ENCODE measurements around the gene MXD4. TPM values are rescaled to one million over a fixed set of nuclear protein-coding genes. Genes with fewer than 3 reads are reported as not detected.

Gene MXD4
- total and polyA plus RNA-seq, 2 of the 13 experiments (the other 11 are each of a cell fraction or from before 2014, with no cell fraction given): 29.0 to 31.3 TPM

- in situ Hi-C loops (cut with HindIII; ENCODE audit: extremely low pct_ligation_motif_present, low pct_unique_long_range_greater_than_20kb): no loop called here
- H3K4me2 ChIP-seq (ENCODE audit: low read depth, low read length): no peak overlapping the region
- BruUV-seq (replicated peaks): no TSS peak
- TF ChIP-seq MIER3 (CRISPR knock-in tag; IDR thresholded peaks at IDR 0.05; ENCODE audit: borderline replicate concordance): no peak
- TF ChIP-seq ZNF773 (CRISPR knock-in tag; IDR thresholded peaks at IDR 0.05; ENCODE audit: borderline replicate concordance): no peak
- no peak for TF ChIP-seq ZNF772 (CRISPR knock-in tag; IDR thresholded peaks at IDR 0.05)
- no peak for TF ChIP-seq ZNF574 (CRISPR knock-in tag; IDR thresholded peaks at IDR 0.05)
- no peak for TF ChIP-seq RNF219 (CRISPR knock-in tag; IDR thresholded peaks at IDR 0.05)
- no peak for TF ChIP-seq NFIB (CRISPR knock-in tag; IDR thresholded peaks at IDR 0.05; ENCODE audit: borderline replicate concordance)
- TF ChIP-seq CBX2 (IDR thresholded peaks at IDR 0.05; ENCODE audit: low read depth, low read length): no peak
- TF ChIP-seq CBX2 (CRISPR knock-in tag; IDR thresholded peaks at IDR 0.05; ENCODE audit: low read depth): no peak
- no peak for TF ChIP-seq ASH2L (IDR thresholded peaks at IDR 0.05; ENCODE audit: insufficient read length, low read depth, low read length)
- WGBS (ENCODE audit: low lambda C conversion rate): 31% methylated on average over 14 of the region's 18 CpGs
- FAIRE-seq (no peak), ATAC-seq (no peak), DNase-seq (ENCODE audit: low spot score) (no peak)
- CTCF ChIA-PET (ENCODE audit: low intra/inter-chr PET ratio, low total read pairs): no interaction called here
- H3K79me2 ChIP-seq (ENCODE audit: insufficient read depth, low read length): no peaks in the 10 kb centered on the region
- no peaks in the 10 kb centered on the region for H4K20me1 ChIP-seq (ENCODE audit: insufficient read depth, low read length)
- H3K27me3 ChIP-seq (ENCODE audit: control insufficient read depth in 1 of 2, insufficient read depth in 2 of 2, low read length in 2 of 2): peaks cover 27 to 69% of the 10 kb centered on the region in 2 experiments; a peak in 4 of 5 replicates
- H3K4me1 ChIP-seq (ENCODE audit: insufficient read depth, low read length): peaks cover 14% of the 10 kb centered on the region
- H2AFZ ChIP-seq (ENCODE audit: low read length): no peak overlapping the region
- H3K4me3 ChIP-seq (replicated peaks in 1 of 3; ENCODE audit: insufficient read depth in 1 of 3, low read depth in 2 of 3, low read length in 3 of 3): no peak overlapping the region
- no peak overlapping the region for H3K9ac ChIP-seq (ENCODE audit: insufficient read depth, low read depth, low read length)
- POLR2A ChIA-PET: no interaction called here
- no peaks in the 10 kb centered on the region for H3K9me3 ChIP-seq (ENCODE audit: low read length)
- no peaks in the 10 kb centered on the region for H3K36me3 ChIP-seq (replicated peaks in 1 of 2; ENCODE audit: control insufficient read depth in 1 of 2, insufficient read depth in 2 of 2, low read length in 2 of 2)
- H3K27ac ChIP-seq (ENCODE audit: extremely low read length, insufficient read depth, low read length): no peak overlapping the region
- intact Hi-C loops (cut with micrococcal nuclease; ENCODE audit: unreplicated experiment): no loop called here
Measured at GRCh38 chr4:2267320-2267811, 5.5 kb upstream of the MXD4 start.

Measured in HepG2 (cell line).